Endometrium (tissue), 2 donors: ENCODE measurements around the gene PSTPIP2.
"Not testable (repeated sequence)": the region's sequence is repeated elsewhere in the genome, so short reads cannot be mapped to it uniquely, and the experiment has no call there.

Experiments
- FAIRE-seq: peaks from 2 replicates; lab custom pipeline; 2012; peaks lifted over from hg19 to GRCh38; lab: Jason Lieb, UNC
- donor health status: control.
- donor health status: control.

The PSTPIP2 gene

GRCh38 chr18:46035696-46036680, 36.1 kb downstream of the PSTPIP2 start:
- FAIRE-seq: peak; percentile 93

GRCh38 chr18:46034230-46034629, 37.8 kb downstream of the PSTPIP2 start:
- FAIRE-seq: no peak

GRCh38 chr18:46031741-46032140, 40.3 kb downstream of the PSTPIP2 start:
- no peak for FAIRE-seq

- FAIRE-seq: no peak
Observed at GRCh38 chr18:46028536-46028891, 43.5 kb downstream of the PSTPIP2 start.

- no peak for FAIRE-seq
Observed at GRCh38 chr18:46019936-46020335, 52.1 kb downstream of the PSTPIP2 start.

GRCh38 chr18:46013484-46014189, 58.4 kb downstream of the PSTPIP2 start:
- no peak for FAIRE-seq

- FAIRE-seq: no peak
Observed at GRCh38 chr18:46010676-46011075, 61.4 kb downstream of the PSTPIP2 start.

- FAIRE-seq: no peak
Observed at GRCh38 chr18:46010050-46010449, 62.0 kb downstream of the PSTPIP2 start.

- FAIRE-seq: no peak
Observed at GRCh38 chr18:46009125-46009840, 62.8 kb downstream of the PSTPIP2 start.

GRCh38 chr18:46008531-46008930, 63.5 kb downstream of the PSTPIP2 start:
- FAIRE-seq: no peak

GRCh38 chr18:46007165-46007564, 64.9 kb downstream of the PSTPIP2 start:
- no peak for FAIRE-seq

- FAIRE-seq: no peak
Observed at GRCh38 chr18:46002934-46003333, 69.1 kb downstream of the PSTPIP2 start.

GRCh38 chr18:46001892-46002291, 70.2 kb downstream of the PSTPIP2 start:
- FAIRE-seq: no peak

- FAIRE-seq: no peak
Observed at GRCh38 chr18:46001074-46001473, 71.0 kb downstream of the PSTPIP2 start.

GRCh38 chr18:45999536-45999935, 72.5 kb downstream of the PSTPIP2 start:
- no peak for FAIRE-seq

- FAIRE-seq: no peak
Observed at GRCh38 chr18:45998244-45998643, 73.8 kb downstream of the PSTPIP2 start.

GRCh38 chr18:45997700-45998151, 74.3 kb downstream of the PSTPIP2 start:
- FAIRE-seq: no peak

GRCh38 chr18:45995461-45995860, 76.6 kb downstream of the PSTPIP2 start:
- no peak for FAIRE-seq

- FAIRE-seq: no peak
Observed at GRCh38 chr18:45993438-45993837, 78.6 kb downstream of the PSTPIP2 start.

GRCh38 chr18:45992527-45992926, 79.5 kb downstream of the PSTPIP2 start:
- FAIRE-seq: not testable (repeated sequence)

- no peak for FAIRE-seq
Observed at GRCh38 chr18:45991788-45992187, 80.3 kb downstream of the PSTPIP2 start.

- FAIRE-seq: no peak
Observed at GRCh38 chr18:45984546-45985235, 87.4 kb downstream of the PSTPIP2 start.
